NT2/D1 (cell line): ENCODE results near the gene CDC34.

ENCODE experiments used
- DNase-seq: peaks from one replicate; pipeline ENCODE4 v3.0.0-alpha.2; 2011; ENCODE audit warnings: low read depth, low spot score
- H3K27me3 ChIP-seq: 2 replicates; pipeline ENCODE4 v1.6.0; 2011; ENCODE audit warnings: mild to moderate bottlenecking; ENCODE audit not compliant: insufficient read length, insufficient read depth
- H3K36me3 ChIP-seq: 2 replicates; pipeline ENCODE4 v1.6.1; 2011; ENCODE audit warnings: mild to moderate bottlenecking, low read length, mixed read lengths; ENCODE audit not compliant: insufficient read depth, insufficient read length
- H3K4me1 ChIP-seq: 2 replicates; pipeline ENCODE4 v1.5.1; 2011; ENCODE audit not compliant: insufficient read depth, insufficient read length
- H3K4me3 ChIP-seq: 2 replicates; pipeline ENCODE4 v1.5.1; 2011; ENCODE audit warnings: low read depth; ENCODE audit not compliant: insufficient read length
- H3K9ac ChIP-seq: 2 replicates; pipeline ENCODE4 v1.6.0; 2011; ENCODE audit warnings: low read depth; ENCODE audit not compliant: insufficient read length
- H3K9me3 ChIP-seq: 2 replicates; pipeline ENCODE4 v1.5.1; 2011; ENCODE audit warnings: mild to moderate bottlenecking, low read length; ENCODE audit not compliant: insufficient read depth
- SUZ12 ChIP-seq: IDR thresholded peaks from 2 replicates; pipeline ENCODE4 v1.6.1; 2011; ENCODE audit not compliant: insufficient read length, insufficient read depth; ENCODE audit errors: extremely low read depth
- YY1 ChIP-seq: IDR thresholded peaks from 2 replicates; pipeline ENCODE4 v1.6.1; 2011; ENCODE audit not compliant: insufficient read length, insufficient read depth
- ZNF274 ChIP-seq: IDR thresholded peaks from 2 replicates; pipeline ENCODE4 v1.6.1; 2011; ENCODE audit warnings: mild to moderate bottlenecking, low read depth, low read length

CDC34 gene

DNA sequence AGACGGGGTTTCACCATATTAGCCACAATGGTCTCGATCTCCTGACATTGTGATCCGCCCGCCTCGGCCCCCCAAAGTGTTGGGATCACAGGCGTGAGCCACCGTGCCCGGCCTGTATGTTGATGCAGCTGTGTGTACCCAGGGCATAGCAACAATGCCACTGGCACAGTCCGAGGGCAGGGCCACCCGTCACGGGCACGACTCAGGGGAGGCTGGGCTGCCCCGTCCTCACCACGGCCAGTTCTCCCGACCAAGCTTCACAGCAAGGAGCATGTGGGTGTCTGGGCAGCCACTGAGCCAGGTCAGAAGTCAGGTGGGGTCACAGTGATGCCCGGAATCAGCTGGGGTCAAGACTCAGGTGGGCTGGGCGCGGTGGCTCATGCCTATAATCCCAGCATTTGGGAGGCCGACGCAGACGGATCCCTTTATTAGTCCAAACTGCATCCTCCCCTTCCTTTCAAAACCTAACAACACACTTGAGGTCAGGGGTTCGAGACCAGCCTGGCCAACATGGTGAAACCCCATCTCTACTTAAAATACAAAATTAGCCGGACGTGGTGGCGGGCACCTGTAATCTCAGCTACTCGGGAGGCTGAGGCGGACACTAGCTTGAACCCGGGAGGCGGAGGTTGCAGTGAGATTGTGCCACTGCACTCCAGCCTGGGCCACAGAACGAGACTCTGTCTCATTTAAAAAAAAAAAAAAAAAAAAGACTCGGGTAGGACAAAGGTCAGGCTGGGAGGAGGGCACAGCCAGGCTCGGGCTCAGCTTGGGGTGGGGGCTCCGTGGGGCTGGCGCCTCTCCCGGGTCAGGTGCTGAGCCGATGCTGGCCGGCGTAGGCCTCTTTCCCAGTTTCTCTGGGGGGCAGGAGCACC, 1.2 kb upstream of the CDC34 start:
- Histone ChIP-seq H3K9ac (peak overlapping the region; percentile 92), H3K36me3 (peaks cover 20% of the 10 kb centered on the region), H3K4me1 (peaks cover 31% of the 10 kb centered on the region), H3K4me3 (peak overlapping the region; percentile 91), H3K9me3 (no peaks in the 10 kb centered on the region), H3K27me3 (peaks cover under 1% of the 10 kb centered on the region)
- no peak for TF ChIP-seq ZNF274
- TF ChIP-seq YY1: no peak
- no peak for TF ChIP-seq SUZ12
- DNase-seq: no peak

- Histone ChIP-seq H3K27me3 (no peaks in the 10 kb centered on the region), H3K9me3 (no peaks in the 10 kb centered on the region), H3K9ac (peak overlapping the region; percentile 92), H3K4me1 (peaks cover 30% of the 10 kb centered on the region), H3K36me3 (peaks cover 28% of the 10 kb centered on the region), H3K4me3 (peak overlapping the region; percentile 91)
- TF ChIP-seq YY1 (no peak), ZNF274 (no peak), SUZ12 (no peak)
- DNase-seq: peak; percentile 82
Measured at GRCh38 chr19:531009-531752, 379 bp upstream of the CDC34 start.

- H3K9ac ChIP-seq: peak overlapping the region; percentile 97
- no peaks in the 10 kb centered on the region for H3K27me3 ChIP-seq
- peak overlapping the region; percentile 91 for H3K4me3 ChIP-seq
- H3K4me1 ChIP-seq: peaks cover 29% of the 10 kb centered on the region
- DNase-seq: peak; percentile 63
- H3K9me3 ChIP-seq: no peaks in the 10 kb centered on the region
- H3K36me3 ChIP-seq: peaks cover 41% of the 10 kb centered on the region
- TF ChIP-seq SUZ12 (no peak), ZNF274 (no peak), YY1 (no peak)
Measured at GRCh38 chr19:532561-533363, 1.2 kb downstream of the CDC34 start.

DNA sequence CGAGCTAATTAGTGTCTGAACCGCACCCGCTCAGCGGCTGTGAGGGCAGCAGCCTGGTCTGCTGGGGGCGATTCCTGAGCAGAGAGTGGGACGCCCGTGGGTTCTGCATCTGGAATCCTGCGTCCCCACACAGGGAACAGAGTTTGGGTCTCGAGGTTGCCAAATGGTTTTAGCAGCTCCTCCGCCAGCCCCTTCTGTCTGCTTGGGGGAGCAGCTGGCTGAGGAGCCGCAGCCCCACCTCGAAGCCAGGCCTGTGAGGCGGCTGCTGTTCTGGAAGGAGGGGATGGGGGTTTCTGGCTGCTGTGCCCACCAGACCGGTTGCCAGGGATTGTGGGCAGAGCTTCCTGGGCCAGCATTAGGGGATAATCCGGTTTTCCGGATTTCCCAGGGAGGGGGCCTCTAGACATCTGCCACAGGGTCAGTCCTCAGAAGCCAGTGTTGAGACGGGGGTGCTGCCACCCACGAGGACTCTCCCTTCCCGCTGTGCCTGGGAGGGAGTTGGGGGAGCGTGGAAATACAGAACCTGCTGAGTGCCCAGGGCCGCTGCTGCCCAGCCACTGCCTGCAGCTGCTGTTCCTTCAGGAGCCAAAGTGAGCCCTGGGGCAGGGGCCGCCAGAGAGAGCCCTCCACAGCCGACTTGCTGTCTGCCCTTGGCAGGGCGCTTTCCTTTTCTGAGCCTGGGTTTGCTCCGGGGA, 2.0 kb downstream of the CDC34 start:
- Histone ChIP-seq H3K4me3 (peak overlapping the region; percentile 91), H3K4me1 (peaks cover 26% of the 10 kb centered on the region), H3K9me3 (no peaks in the 10 kb centered on the region), H3K27me3 (no peaks in the 10 kb centered on the region), H3K36me3 (peaks cover 49% of the 10 kb centered on the region), H3K9ac (peak overlapping the region; percentile 97)
- DNase-seq: no peak
- no peak for TF ChIP-seq SUZ12
- no peak for TF ChIP-seq YY1
- TF ChIP-seq ZNF274: no peak

GRCh38 chr19:534088-534487, 2.5 kb downstream of the CDC34 start:
- TF ChIP-seq YY1 (no peak), SUZ12 (no peak), ZNF274 (no peak)
- Histone ChIP-seq H3K36me3 (peaks cover 55% of the 10 kb centered on the region), H3K9ac (peak overlapping the region; percentile 56), H3K9me3 (no peaks in the 10 kb centered on the region), H3K4me3 (no peak overlapping the region), H3K27me3 (no peaks in the 10 kb centered on the region), H3K4me1 (peaks cover 23% of the 10 kb centered on the region)
- DNase-seq: no peak

GRCh38 chr19:535017-535835, 3.7 kb downstream of the CDC34 start:
- Histone ChIP-seq H3K9ac (peak overlapping the region; percentile 61), H3K36me3 (peaks cover 62% of the 10 kb centered on the region), H3K27me3 (no peaks in the 10 kb centered on the region), H3K9me3 (no peaks in the 10 kb centered on the region), H3K4me3 (no peak overlapping the region), H3K4me1 (peaks cover 21% of the 10 kb centered on the region)
- no peak for DNase-seq
- TF ChIP-seq ZNF274: no peak
- no peak for TF ChIP-seq YY1
- TF ChIP-seq SUZ12: no peak
